ENCODE measurements around the gene KBTBD2. TPM values are rescaled to one million over a fixed set of nuclear protein-coding genes. Genes with fewer than 3 reads are reported as not detected.

The KBTBD2 gene
- total RNA-seq (2022; extraction: Qiagen RNA extraction) = 21.4 to 26.4 TPM (median 24.1 TPM) in 5 replicates

DNA sequence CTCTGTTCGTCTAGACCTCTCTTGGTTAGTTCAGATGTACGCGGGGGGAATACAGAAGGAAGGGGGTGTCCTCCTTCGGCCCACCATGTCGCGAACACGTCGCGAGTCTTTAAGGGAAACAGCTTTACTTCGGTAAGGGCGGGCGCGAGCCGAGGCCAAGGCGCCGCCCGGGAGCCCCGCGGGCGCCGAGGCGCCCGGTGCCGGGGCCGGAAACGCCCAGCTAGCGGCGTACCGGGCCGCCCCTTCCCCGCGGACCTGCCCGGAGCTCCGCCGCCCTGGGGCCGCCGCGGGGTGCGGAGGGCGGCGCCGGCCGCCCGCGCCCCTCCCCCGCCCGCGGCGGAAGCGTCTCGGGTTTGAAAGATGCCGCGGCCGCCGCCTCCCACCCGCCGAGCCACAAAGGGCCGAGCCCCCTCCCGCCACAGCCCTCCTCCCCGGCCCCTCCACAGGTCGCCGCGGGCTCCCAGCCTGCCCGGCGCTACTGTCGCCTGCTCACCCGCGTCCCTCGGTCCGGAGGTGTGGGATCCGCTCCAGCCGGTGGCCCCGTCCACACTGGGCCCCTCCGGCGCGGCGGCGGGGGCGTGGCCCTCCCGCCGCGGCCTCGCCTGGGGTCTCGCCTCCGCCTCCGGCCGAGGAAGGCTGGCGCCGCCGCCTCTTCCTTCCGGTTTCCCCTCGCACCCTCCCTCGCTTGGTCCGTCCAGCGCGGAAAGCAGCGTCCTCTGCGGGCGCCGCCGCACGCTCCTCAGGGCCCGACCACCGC, at the start of gene KBTBD2:
Gene KBTBD2, minus strand, starts transcription at position 718 of the 757 bp plus-strand sequence. CDS start 12,156 bp downstream, outside the sequence.

Other genes with a start within 250 kb of the KBTBD2 start
- 71.4 to 143 TPM (median 85.5 TPM) in 5 replicates for gene FKBP9, start 65.7 kb upstream of the KBTBD2 start, total RNA-seq (2022; extraction: Qiagen RNA extraction)
- 32.1 to 40.3 TPM (median 33.2 TPM) in 5 replicates for gene NT5C3A, start 171.0 kb upstream of the KBTBD2 start, total RNA-seq (2022; extraction: Qiagen RNA extraction)
- gene RP9, start 217.6 kb upstream of the KBTBD2 start, total RNA-seq (2022; extraction: Qiagen RNA extraction) = 27.1 to 34.2 TPM (median 32.2 TPM) in 5 replicates
- gene BBS9, start 237.8 kb upstream of the KBTBD2 start, total RNA-seq (2022; extraction: Qiagen RNA extraction) = 2.6 to 3.9 TPM (median 2.7 TPM) in 5 replicates

Data from A549 treated with AZD2906 at 1 μM for 4 hours (cell line).